WTC11 (cell line): ENCODE data around the gene PRKCB. TPM values are rescaled to one million over a fixed set of nuclear protein-coding genes. Genes with fewer than 3 reads are reported as not detected.

Source experiments
- ATAC-seq: fragments of 200-7000 bp; cut with Tn5 transposase; 2 replicates; pipeline ENCODE4 v1.10.0; 2021; ENCODE audit warnings: mild to moderate bottlenecking, moderate library complexity
- CTCF ChIA-PET: fragments of 300-600 bp; sonication (Branson Sonifier 250); formaldehyde crosslinking; loops from one replicate; lab custom pipeline; 2021; ENCODE audit warnings: antibody characterized with exemption; lab: Charles Lee
- POLR2A ChIA-PET: fragments of 350-600 bp; sonication (Branson Sonifier 250); formaldehyde crosslinking; loops from one replicate; lab custom pipeline; 2021; ENCODE audit warnings: antibody characterized with exemption; lab: Charles Lee
- DNase-seq: peaks from one replicate; pipeline ENCODE4 v3.0.0; 2021; ENCODE audit warnings: low spot score
- H3K27ac Mint-ChIP-seq: 2 replicates; pipeline ENCODE4 v1.8.0; 2021; ENCODE audit warnings: mixed read lengths
- H3K27me3 Mint-ChIP-seq: 2 replicates; pipeline ENCODE4 v1.8.0; 2021; ENCODE audit warnings: low read depth, mild to moderate bottlenecking, moderate library complexity, mixed read lengths
- H3K36me3 Mint-ChIP-seq: 2 replicates; pipeline ENCODE4 v1.8.0; 2021; ENCODE audit warnings: mixed read lengths
- H3K4me1 Mint-ChIP-seq: 2 replicates; pipeline ENCODE4 v1.8.0; 2022; ENCODE audit warnings: mixed read lengths
- H3K4me3 Mint-ChIP-seq: 2 replicates; pipeline ENCODE4 v1.8.0; 2021; ENCODE audit warnings: mild to moderate bottlenecking, moderate library complexity, mixed read lengths
- H3K9me3 Mint-ChIP-seq: 2 replicates; pipeline ENCODE4 v1.8.0; 2021; ENCODE audit warnings: mixed read lengths
- CTCF ChIP-seq: fragments of 200-600 bp; IDR thresholded peaks from 2 replicates; pipeline ENCODE4 v1.8.0; 2022; ENCODE audit warnings: antibody characterized with exemption
- E2F5 ChIP-seq: sonication (generic); formaldehyde crosslinking; IDR thresholded peaks from 2 replicates; pipeline ENCODE4 v1.8.1; 2022; ENCODE audit warnings: mild to moderate bottlenecking, moderate library complexity, missing genetic modification reagents
- FOXK1 ChIP-seq: sonication (generic); formaldehyde crosslinking; IDR thresholded peaks from 2 replicates; pipeline ENCODE4 v1.8.0; 2022; ENCODE audit warnings: mild to moderate bottlenecking, moderate library complexity, missing genetic modification reagents
- GABPB1 ChIP-seq: sonication (generic); formaldehyde crosslinking; IDR thresholded peaks from 2 replicates; pipeline ENCODE4 v1.8.1; 2023; ENCODE audit warnings: mild to moderate bottlenecking, missing genetic modification reagents
- GRHL2 ChIP-seq: fragments of 250-450 bp; sonication (Bioruptor Pico); IDR thresholded peaks from 2 replicates; pipeline ENCODE4 v1.8.0; 2022; ENCODE audit warnings: mild to moderate bottlenecking, moderate library complexity; ENCODE audit not compliant: insufficient replicate concordance, severe bottlenecking
- JUN ChIP-seq: sonication (generic); formaldehyde crosslinking; IDR thresholded peaks from 2 replicates; pipeline ENCODE4 v1.8.0; 2023; ENCODE audit warnings: mild to moderate bottlenecking, missing genetic modification reagents
- KAT7 ChIP-seq: sonication (generic); formaldehyde crosslinking; IDR thresholded peaks from 2 replicates; pipeline ENCODE4 v1.8.1; 2023; ENCODE audit warnings: missing genetic modification reagents, mild to moderate bottlenecking, borderline replicate concordance
- RELA ChIP-seq: sonication (generic); formaldehyde crosslinking; IDR thresholded peaks from 2 replicates; pipeline ENCODE4 v1.8.1; 2022; ENCODE audit warnings: missing genetic modification reagents, mild to moderate bottlenecking, borderline replicate concordance
- SP1 ChIP-seq: sonication (generic); formaldehyde crosslinking; conservative IDR thresholded peaks from 2 replicates; pipeline ENCODE4 v1.8.1; 2022; ENCODE audit warnings: missing genetic modification reagents
- TEAD4 ChIP-seq: sonication (generic); formaldehyde crosslinking; IDR thresholded peaks from 2 replicates; pipeline ENCODE4 v1.8.0; 2022; ENCODE audit warnings: mild to moderate bottlenecking, missing genetic modification reagents
- TP53 ChIP-seq: sonication (generic); formaldehyde crosslinking; IDR thresholded peaks from 2 replicates; pipeline ENCODE4 v1.8.1; 2023; ENCODE audit warnings: mild to moderate bottlenecking, missing genetic modification reagents
- USF1 ChIP-seq: sonication (generic); formaldehyde crosslinking; IDR thresholded peaks from 2 replicates; pipeline ENCODE4 v1.8.0; 2022; ENCODE audit warnings: mild to moderate bottlenecking, missing genetic modification reagents
- USF2 ChIP-seq: sonication (generic); formaldehyde crosslinking; IDR thresholded peaks from 2 replicates; pipeline ENCODE4 v1.8.1; 2023; ENCODE audit warnings: mild to moderate bottlenecking, missing genetic modification reagents, moderate library complexity
- ZBTB43 ChIP-seq: sonication (generic); formaldehyde crosslinking; IDR thresholded peaks from 2 replicates; pipeline ENCODE4 v1.8.1; 2023; ENCODE audit warnings: mild to moderate bottlenecking, missing genetic modification reagents
- ZNF671 ChIP-seq: fragments of 250-450 bp; sonication (Bioruptor Pico); IDR thresholded peaks from 2 replicates; pipeline ENCODE4 v1.8.0; 2021; ENCODE audit warnings: mild to moderate bottlenecking
- total RNA-seq: library from RNA; stranded (reverse); gene quantifications from 3 replicates; pipeline ENCODE4 v1.2.3, GENCODE V29; 2021

PRKCB gene
- total RNA-seq, 1 experiment from 2014 or later: 6.9 TPM

- no peak for TF ChIP-seq ZNF671 (CRISPR knock-in tag)
- no peak for TF ChIP-seq KAT7 (CRISPR knock-in tag)
- no peak for TF ChIP-seq TP53 (CRISPR knock-in tag)
- TF ChIP-seq, all 79 proteins: peak for 0
These were observed 233.3 kb downstream of the PRKCB start (continued) for GRCh38 chr16:24069036-24069590.

- Mint-ChIP-seq H3K4me3 (no peak overlapping the region), H3K27ac (no peak overlapping the region; the same call in 1 of the 2 replicates), H3K36me3 (no peaks in the 10 kb centered on the region), H3K27me3 (peaks cover 3% of the 10 kb centered on the region; the same call in 1 of the 2 replicates), H3K4me1 (peaks cover 11% of the 10 kb centered on the region), H3K9me3 (no peaks in the 10 kb centered on the region)
- ChIA-PET POLR2A (interaction anchor here (1.1 kb wide), 1 partner anchor 16 kb away, joined by 6 read pairs; no protein-coding TSS in a partner anchor), CTCF (interaction anchor here (0.6 to 7.3 kb wide), 97 partner anchors 9 to 472 kb away, joined by 3 to 224 read pairs (median 4); partner anchors contain the start of genes CACNG3, PLK1 and RBBP6)
- DNase-seq (peak; percentile 70), ATAC-seq (peak; percentile 100)
- TF ChIP-seq CTCF: peak; percentile 55
- TF ChIP-seq FOXK1 (CRISPR knock-in tag): no peak
These were observed 235.1 kb downstream of the PRKCB start for GRCh38 chr16:24070851-24071250.

GRCh38 chr16:24071666-24072360, 236.0 kb downstream of the PRKCB start:
- no peak overlapping the region for H3K27ac Mint-ChIP-seq
- no peak for TF ChIP-seq USF1
- TF ChIP-seq E2F5: no peak
- no peak for TF ChIP-seq ZBTB43 (CRISPR knock-in tag)
- TF ChIP-seq GRHL2: no peak
- TF ChIP-seq USF2 (CRISPR knock-in tag): no peak
- no peak for TF ChIP-seq SP1 (CRISPR knock-in tag)
- TF ChIP-seq JUN (CRISPR knock-in tag): no peak
- TF ChIP-seq GABPB1: no peak
- TF ChIP-seq TEAD4 (CRISPR knock-in tag): no peak
- no peak for TF ChIP-seq RELA (CRISPR knock-in tag)
- no peak for TF ChIP-seq FOXK1 (CRISPR knock-in tag)
- H3K27me3 Mint-ChIP-seq: peaks cover 3% of the 10 kb centered on the region; the same call in 1 of the 2 replicates
- H3K4me1 Mint-ChIP-seq: peaks cover 20% of the 10 kb centered on the region
- no peaks in the 10 kb centered on the region for H3K9me3 Mint-ChIP-seq
- H3K36me3 Mint-ChIP-seq: no peaks in the 10 kb centered on the region
- DNase-seq (no peak), ATAC-seq (no peak)
- ChIA-PET POLR2A (no interaction called here), CTCF (interaction anchor here (0.6 to 7.3 kb wide), 36 partner anchors 12 to 443 kb away, joined by 3 to 224 read pairs (median 8); partner anchors contain the start of gene CACNG3)
- no peak overlapping the region for H3K4me3 Mint-ChIP-seq
